ENCODE results near the gene TSPAN6.

The TSPAN6 gene

GRCh38 chrX:100654261-100654660, 17.7 kb upstream of the TSPAN6 start:
- ATAC-seq = no peak
- Mint-ChIP-seq H3K36me3 (no peaks in the 10 kb centered on the region), H3K27ac (no peak overlapping the region), H3K4me3 (no peak overlapping the region), H3K9me3 (no peaks in the 10 kb centered on the region), H3K4me1 (no peaks in the 10 kb centered on the region)
- no peak for DNase-seq (ENCODE audit: low spot score in 2 of 2)

DNA sequence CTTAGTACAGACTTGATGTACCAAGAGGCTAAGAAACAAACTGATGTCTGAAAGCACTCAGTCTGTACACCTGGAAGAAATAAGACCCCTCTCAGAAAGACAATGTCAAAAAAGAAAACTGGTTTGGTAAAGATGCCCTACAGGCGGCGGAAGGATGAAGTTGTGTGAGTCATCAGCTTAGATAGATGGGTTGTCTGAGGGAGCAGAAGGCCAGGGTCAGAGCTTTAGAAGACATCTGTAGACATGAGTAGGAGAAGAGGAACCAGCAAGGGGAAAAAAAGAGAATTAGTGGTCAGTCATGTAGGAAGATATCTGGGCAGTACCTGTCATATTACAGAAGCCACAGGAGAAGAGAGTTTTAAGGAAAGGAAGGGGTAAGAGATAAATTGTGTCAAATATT, 15.7 kb upstream of the TSPAN6 start:
- DNase-seq (ENCODE audit: low spot score in 2 of 2) = no peak
- H3K27ac Mint-ChIP-seq = no peak overlapping the region
- no peak overlapping the region for H3K4me3 Mint-ChIP-seq
- ATAC-seq = no peak
- no peaks in the 10 kb centered on the region for H3K9me3 Mint-ChIP-seq
- H3K36me3 Mint-ChIP-seq = no peaks in the 10 kb centered on the region
- no peaks in the 10 kb centered on the region for H3K4me1 Mint-ChIP-seq

DNA sequence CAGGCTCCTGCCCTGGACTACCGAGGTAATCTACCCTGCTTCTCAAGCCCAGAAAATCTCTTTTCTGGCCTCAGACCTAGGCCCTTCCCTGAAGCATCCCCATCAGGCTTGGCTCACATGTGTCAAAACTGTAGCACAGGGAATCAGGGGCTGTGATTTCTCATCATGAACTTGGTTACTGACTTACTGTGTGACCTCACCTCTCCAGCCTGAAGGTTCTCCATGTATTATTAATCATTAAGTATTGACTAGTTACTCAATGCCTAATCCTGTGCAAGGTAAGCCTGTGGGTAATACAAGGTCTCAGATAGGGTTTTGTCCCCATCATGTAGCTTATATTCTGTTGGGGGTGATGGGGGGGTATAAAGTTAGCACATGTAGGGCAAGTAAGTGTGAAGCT, 14.2 kb upstream of the TSPAN6 start:
- DNase-seq (ENCODE audit: low spot score in 2 of 2) (no peak), ATAC-seq (no peak)
- Mint-ChIP-seq H3K4me1 (no peaks in the 10 kb centered on the region), H3K9me3 (no peaks in the 10 kb centered on the region), H3K4me3 (no peak overlapping the region), H3K27ac (no peak overlapping the region), H3K36me3 (no peaks in the 10 kb centered on the region)

GRCh38 chrX:100649550-100650356, 13.1 kb upstream of the TSPAN6 start:
- Mint-ChIP-seq H3K36me3 (no peaks in the 10 kb centered on the region), H3K9me3 (no peaks in the 10 kb centered on the region), H3K4me3 (no peak overlapping the region), H3K4me1 (no peaks in the 10 kb centered on the region), H3K27ac (no peak overlapping the region)
- ATAC-seq (no peak), DNase-seq (ENCODE audit: low spot score in 2 of 2) (no peak)

- no peak overlapping the region for H3K4me3 Mint-ChIP-seq
- H3K27ac Mint-ChIP-seq = no peak overlapping the region
- no peaks in the 10 kb centered on the region for H3K36me3 Mint-ChIP-seq
- no peaks in the 10 kb centered on the region for H3K9me3 Mint-ChIP-seq
- no peaks in the 10 kb centered on the region for H3K4me1 Mint-ChIP-seq
- DNase-seq (ENCODE audit: low spot score in 2 of 2) (no peak), ATAC-seq (no peak)
Observed at GRCh38 chrX:100648458-100649417, 12.1 kb upstream of the TSPAN6 start.

DNA sequence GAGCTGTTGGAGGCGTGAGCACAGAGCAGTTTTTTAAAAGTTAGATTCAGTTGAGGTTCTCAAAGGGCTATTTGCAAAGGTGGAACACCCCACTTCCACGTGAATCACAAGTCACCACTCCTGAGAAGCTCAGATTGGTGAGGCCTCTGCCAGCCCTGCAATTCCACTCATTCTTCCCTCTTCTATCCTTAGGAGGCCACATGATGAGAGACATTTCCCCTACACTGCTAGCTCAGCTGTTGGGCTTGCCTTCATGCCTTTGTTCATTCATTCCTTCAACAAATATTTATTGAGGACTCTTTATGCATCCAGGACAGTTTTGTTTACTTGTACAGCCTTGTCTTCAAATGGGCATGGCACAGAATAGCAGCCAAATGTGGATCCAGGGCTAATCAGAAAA, 11.1 kb upstream of the TSPAN6 start:
- no peaks in the 10 kb centered on the region for H3K9me3 Mint-ChIP-seq
- no peak overlapping the region for H3K4me3 Mint-ChIP-seq
- DNase-seq (ENCODE audit: low spot score in 2 of 2) (no peak), ATAC-seq (no peak)
- H3K4me1 Mint-ChIP-seq = no peaks in the 10 kb centered on the region
- no peaks in the 10 kb centered on the region for H3K36me3 Mint-ChIP-seq
- H3K27ac Mint-ChIP-seq = no peak overlapping the region

- DNase-seq (ENCODE audit: low spot score in 2 of 2) (no peak), ATAC-seq (no peak)
- H3K4me1 Mint-ChIP-seq = no peaks in the 10 kb centered on the region
- H3K9me3 Mint-ChIP-seq = no peaks in the 10 kb centered on the region
- no peaks in the 10 kb centered on the region for H3K36me3 Mint-ChIP-seq
- H3K4me3 Mint-ChIP-seq = no peak overlapping the region
- H3K27ac Mint-ChIP-seq = no peak overlapping the region
Observed at GRCh38 chrX:100647095-100647494, 10.5 kb upstream of the TSPAN6 start.

- Mint-ChIP-seq H3K4me3 (no peak overlapping the region), H3K27ac (no peak overlapping the region), H3K9me3 (no peaks in the 10 kb centered on the region), H3K4me1 (no peaks in the 10 kb centered on the region), H3K36me3 (no peaks in the 10 kb centered on the region)
- ATAC-seq (no peak), DNase-seq (ENCODE audit: low spot score in 2 of 2) (no peak)
Observed at GRCh38 chrX:100645106-100645505, 8.5 kb upstream of the TSPAN6 start.

DNA sequence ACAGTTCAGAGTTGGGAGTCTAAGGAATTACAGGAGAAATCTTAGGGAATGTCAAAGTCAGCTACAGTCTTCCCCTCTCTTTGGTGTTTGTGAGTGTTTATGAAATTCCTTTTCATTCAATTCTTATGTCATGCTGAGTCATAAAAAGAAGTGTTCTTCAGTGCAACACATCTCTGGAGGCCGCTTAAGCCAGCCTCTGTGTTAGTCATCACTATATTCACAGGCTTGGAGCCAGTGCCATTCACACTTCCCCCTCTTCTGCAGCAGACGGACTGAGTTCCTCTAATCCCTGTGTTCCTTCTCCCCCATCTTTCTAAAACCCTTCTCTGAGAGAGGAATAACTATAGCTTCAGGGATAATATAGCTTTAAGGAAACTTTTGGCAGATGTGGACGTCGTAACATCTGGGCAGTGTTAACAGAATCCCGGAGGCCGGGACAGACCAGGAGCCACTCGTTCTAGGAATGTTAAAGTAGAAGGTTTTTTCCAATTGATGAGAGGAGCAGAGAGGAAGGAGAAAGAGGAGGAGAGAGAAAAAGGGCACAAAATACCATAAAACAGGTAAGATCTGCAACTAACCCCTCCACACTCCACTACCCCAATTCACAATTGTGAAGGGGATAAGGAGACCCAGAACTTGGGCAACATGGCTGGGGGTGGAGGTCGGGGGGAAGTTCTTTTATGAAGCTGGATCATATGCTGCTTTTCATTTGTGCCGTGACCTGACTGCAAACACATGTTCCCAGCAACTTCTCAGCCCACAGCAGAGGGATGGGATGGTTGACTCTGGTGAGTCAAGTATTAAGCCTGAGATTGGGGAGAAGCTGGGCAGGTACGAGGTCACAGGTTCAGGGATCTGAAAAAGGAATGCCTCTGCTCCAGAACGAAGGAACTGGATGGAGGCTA, 7.6 kb upstream of the TSPAN6 start, which contains the start of gene SRPX2:
Gene SRPX2, plus strand, starts transcription at position 244 of the 905 bp plus-strand sequence. CDS start 2,124 bp downstream, outside the sequence.
- ATAC-seq = peak; percentile 63
- Mint-ChIP-seq H3K4me1 (no peaks in the 10 kb centered on the region), H3K4me3 (no peak within 1 kb of the TSS), H3K9me3 (no peaks in the 10 kb centered on the region), H3K27ac (no peak within 1 kb of the TSS), H3K36me3 (no peaks in the 10 kb centered on the region)
- DNase-seq (ENCODE audit: low spot score in 2 of 2) = no peak

- DNase-seq (ENCODE audit: low spot score in 2 of 2) (no peak), ATAC-seq (no peak)
- Mint-ChIP-seq H3K4me1 (no peaks in the 10 kb centered on the region), H3K27ac (no peak overlapping the region), H3K36me3 (no peaks in the 10 kb centered on the region), H3K9me3 (no peaks in the 10 kb centered on the region), H3K4me3 (no peak overlapping the region)
Observed at GRCh38 chrX:100643212-100643611, 6.6 kb upstream of the TSPAN6 start.

GRCh38 chrX:100642290-100642689, 5.7 kb upstream of the TSPAN6 start:
- Mint-ChIP-seq H3K36me3 (no peaks in the 10 kb centered on the region), H3K9me3 (no peaks in the 10 kb centered on the region), H3K27ac (no peak overlapping the region), H3K4me1 (no peaks in the 10 kb centered on the region), H3K4me3 (no peak overlapping the region)
- ATAC-seq (no peak), DNase-seq (ENCODE audit: low spot score in 2 of 2) (no peak)

DNA sequence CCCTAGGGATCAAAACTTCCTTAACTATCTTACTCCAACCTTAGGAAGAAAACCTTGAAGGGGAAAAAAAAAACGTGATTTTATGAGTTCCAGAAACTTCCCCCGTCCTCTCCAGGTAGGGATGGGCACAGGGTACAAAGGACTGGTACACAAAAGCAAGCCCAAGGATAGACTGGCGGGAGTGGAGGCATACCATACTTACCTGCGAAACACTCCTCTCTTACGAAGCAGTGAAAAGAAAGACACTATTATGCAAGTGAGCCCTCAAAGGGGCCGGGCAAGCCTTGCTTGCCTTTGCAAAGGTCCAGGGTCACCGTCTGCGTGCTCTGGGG, 651 bp downstream of the TSPAN6 start:
- no peaks in the 10 kb centered on the region for H3K36me3 Mint-ChIP-seq
- DNase-seq (ENCODE audit: low spot score in 2 of 2) (no peak), ATAC-seq (no peak)
- H3K4me1 Mint-ChIP-seq = peaks cover 5% of the 10 kb centered on the region
- H3K4me3 Mint-ChIP-seq = peak overlapping the region; percentile 77
- H3K9me3 Mint-ChIP-seq = no peaks in the 10 kb centered on the region
- no peak overlapping the region for H3K27ac Mint-ChIP-seq

DNA sequence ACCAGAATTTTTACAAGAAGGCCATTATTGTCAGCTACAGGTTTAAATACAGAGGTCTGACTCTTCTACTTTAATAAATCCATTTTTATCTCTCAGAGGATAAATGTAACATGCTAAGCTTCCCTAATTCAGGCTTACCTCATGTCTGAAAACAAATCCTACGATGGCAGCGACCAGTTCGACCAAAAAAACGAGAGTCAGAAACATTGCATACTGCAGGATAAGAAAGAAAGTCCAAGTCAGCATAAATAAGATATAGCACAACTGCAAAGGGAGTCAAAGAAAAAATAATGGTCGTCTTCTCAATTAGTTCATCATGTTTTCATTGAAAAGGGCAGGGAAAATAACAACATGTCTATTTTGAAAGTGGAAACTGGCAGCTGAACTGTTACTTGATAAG, 1.6 kb downstream of the TSPAN6 start:
- Mint-ChIP-seq H3K36me3 (no peaks in the 10 kb centered on the region), H3K9me3 (no peaks in the 10 kb centered on the region), H3K27ac (no peak overlapping the region), H3K4me3 (no peak overlapping the region), H3K4me1 (peaks cover 5% of the 10 kb centered on the region)
- DNase-seq (ENCODE audit: low spot score in 2 of 2) = no peak
- ATAC-seq = no peak

DNA sequence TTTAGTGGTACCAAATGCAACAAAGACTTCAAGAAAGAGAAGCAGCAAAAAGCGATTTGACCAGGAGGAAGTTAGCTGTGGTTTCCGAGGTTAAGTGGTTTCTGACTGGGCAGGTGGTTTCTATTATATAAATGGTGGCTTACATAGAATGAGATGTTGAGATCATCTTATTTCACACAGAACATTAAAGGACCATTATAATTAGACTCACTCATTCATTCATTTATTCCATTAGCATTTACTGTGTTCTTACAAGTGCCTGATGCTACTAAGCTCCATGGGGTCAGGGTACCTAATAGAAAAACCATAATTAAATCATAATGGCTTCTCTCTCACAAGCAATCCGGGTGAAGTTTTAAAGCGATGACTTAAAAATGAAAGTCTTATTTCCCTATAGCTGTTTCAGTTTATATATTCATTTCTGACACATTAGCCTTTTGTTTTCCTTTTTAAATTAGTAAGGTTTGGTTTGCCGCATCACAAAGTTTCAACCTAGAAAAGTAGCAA, 10.6 kb downstream of the TSPAN6 start:
- ATAC-seq (peak; percentile 52), DNase-seq (ENCODE audit: low spot score in 2 of 2) (peak in 1 of 2 donors; percentile 47)
- Mint-ChIP-seq H3K4me3 (no peak overlapping the region), H3K36me3 (no peaks in the 10 kb centered on the region), H3K9me3 (no peaks in the 10 kb centered on the region), H3K27ac (peak overlapping the region; percentile 24), H3K4me1 (peaks cover 8% of the 10 kb centered on the region)

DNA sequence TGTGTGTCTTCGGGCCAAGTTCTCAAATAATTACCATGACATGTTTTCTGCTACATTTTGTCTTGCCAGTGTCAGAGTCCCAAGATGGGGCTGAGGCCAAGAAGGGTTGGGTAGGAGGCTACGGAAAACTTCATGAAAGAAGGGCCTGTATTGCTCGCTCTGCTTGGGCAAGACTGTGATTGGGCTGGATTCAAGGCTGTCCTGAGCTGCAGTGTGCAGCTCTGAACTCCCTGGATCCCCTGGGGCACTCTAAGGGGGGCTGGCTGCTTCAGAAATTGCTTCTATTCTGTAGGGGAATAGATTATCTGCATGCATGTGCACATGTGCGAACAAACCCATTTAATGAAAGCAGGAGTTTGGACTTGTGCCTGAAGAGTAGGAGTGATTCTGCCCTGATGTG, 13.6 kb downstream of the TSPAN6 start:
- Mint-ChIP-seq H3K4me1 (peaks cover 8% of the 10 kb centered on the region), H3K9me3 (no peaks in the 10 kb centered on the region), H3K36me3 (no peaks in the 10 kb centered on the region), H3K27ac (no peak overlapping the region), H3K4me3 (no peak overlapping the region)
- ATAC-seq (no peak), DNase-seq (ENCODE audit: low spot score in 2 of 2) (no peak)
